ENCODE data around the gene LARGE1.

The LARGE1 gene

DNA sequence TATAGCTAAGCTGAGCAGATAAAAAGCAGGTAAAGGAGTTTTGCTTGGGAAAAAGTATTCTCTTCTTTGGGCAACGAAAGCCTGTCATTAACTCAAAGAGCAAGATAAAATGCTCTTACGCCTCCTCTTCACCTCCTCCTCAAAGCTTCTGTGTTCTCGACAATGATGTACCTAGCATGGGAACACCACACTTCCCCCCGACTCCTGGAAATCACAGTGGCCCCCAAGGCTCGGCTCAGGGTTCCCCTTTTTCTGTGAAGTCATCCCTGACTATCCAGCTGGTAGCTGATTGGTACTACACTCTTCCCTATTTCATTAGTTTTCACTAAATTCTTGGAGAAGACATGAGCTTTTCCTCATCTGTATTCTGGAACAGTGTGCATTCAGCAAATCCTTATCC, 336.1 kb downstream of the LARGE1 start:
- no peak for TF ChIP-seq EZH2 (IDR thresholded peaks at IDR 0.05; ENCODE audit: borderline replicate concordance, low read length)
- TF ChIP-seq, protein P1, sequence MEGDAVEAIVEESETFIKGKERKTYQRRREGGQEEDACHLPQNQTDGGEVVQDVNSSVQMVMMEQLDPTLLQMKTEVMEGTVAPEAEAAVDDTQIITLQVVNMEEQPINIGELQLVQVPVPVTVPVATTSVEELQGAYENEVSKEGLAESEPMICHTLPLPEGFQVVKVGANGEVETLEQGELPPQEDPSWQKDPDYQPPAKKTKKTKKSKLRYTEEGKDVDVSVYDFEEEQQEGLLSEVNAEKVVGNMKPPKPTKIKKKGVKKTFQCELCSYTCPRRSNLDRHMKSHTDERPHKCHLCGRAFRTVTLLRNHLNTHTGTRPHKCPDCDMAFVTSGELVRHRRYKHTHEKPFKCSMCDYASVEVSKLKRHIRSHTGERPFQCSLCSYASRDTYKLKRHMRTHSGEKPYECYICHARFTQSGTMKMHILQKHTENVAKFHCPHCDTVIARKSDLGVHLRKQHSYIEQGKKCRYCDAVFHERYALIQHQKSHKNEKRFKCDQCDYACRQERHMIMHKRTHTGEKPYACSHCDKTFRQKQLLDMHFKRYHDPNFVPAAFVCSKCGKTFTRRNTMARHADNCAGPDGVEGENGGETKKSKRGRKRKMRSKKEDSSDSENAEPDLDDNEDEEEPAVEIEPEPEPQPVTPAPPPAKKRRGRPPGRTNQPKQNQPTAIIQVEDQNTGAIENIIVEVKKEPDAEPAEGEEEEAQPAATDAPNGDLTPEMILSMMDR (IDR thresholded peaks at IDR 0.05; ENCODE audit: low read length) = no peak
- H3K9me3 ChIP-seq (ENCODE audit: low read length) = no peaks in the 10 kb centered on the region
- H3K4me2 ChIP-seq (ENCODE audit: low read length) = no peak overlapping the region
- peaks cover 3% of the 10 kb centered on the region for H3K4me1 ChIP-seq (ENCODE audit: insufficient read depth, low read length, severe bottlenecking)
- no peaks in the 10 kb centered on the region for H3K9me2 ChIP-seq (ENCODE audit: low read depth, low read length)
- H4K20me1 ChIP-seq (ENCODE audit: insufficient read depth, low read length) = no peaks in the 10 kb centered on the region
- H3F3A ChIP-seq (ENCODE audit: insufficient read depth, low read length) = no peaks in the 10 kb centered on the region
- H3K79me2 ChIP-seq (ENCODE audit: insufficient read depth, low read length) = no peaks in the 10 kb centered on the region
- no peak overlapping the region for H3K27ac ChIP-seq (ENCODE audit: low read depth, low read length, poor library complexity, severe bottlenecking)
- H3K36me3 ChIP-seq (ENCODE audit: insufficient read depth, low read length) = no peaks in the 10 kb centered on the region
- no peak overlapping the region for H2AFZ ChIP-seq (ENCODE audit: low read length)
- no peaks in the 10 kb centered on the region for H3K27me3 ChIP-seq (ENCODE audit: insufficient read depth, low read length)
- H3K4me3 ChIP-seq (ENCODE audit: low read depth, low read length, poor library complexity, severe bottlenecking) = no peak overlapping the region
- H3K9ac ChIP-seq (ENCODE audit: low read length) = no peak overlapping the region

DNA sequence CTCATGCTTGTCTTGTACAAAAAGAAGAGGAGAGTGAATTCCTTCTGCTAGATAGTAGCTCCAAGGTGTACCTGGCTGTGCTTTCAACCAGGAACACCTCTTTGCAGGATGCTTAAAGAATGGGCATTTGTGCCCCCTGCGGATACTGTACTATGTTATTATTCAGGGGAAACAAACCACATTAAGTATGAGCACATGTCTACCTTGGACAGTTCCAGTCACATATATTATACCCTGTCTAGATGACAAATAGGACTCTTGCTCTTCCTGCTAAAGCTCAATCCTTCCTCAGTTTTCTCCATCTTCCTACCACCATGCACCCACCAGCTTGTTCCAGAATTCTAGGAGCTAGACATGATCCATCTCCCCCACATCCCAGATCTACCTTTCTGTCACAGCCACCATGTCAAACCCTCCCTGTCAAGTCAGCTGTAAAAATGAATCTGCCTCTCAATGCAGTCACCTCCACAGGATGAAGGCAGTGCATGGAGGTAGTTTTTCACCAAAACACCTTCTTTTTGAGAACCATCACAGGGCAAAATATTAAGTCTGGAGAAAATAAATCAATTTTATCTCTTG, 337.4 kb downstream of the LARGE1 start:
- H3K9me3 ChIP-seq (ENCODE audit: low read length) = no peaks in the 10 kb centered on the region
- no peaks in the 10 kb centered on the region for H3K27me3 ChIP-seq (ENCODE audit: insufficient read depth, low read length)
- H3K9ac ChIP-seq (ENCODE audit: low read length) = no peak overlapping the region
- TF ChIP-seq, protein P1 (IDR thresholded peaks at IDR 0.05; ENCODE audit: low read length) = no peak
- TF ChIP-seq EZH2 (IDR thresholded peaks at IDR 0.05; ENCODE audit: borderline replicate concordance, low read length) = no peak
- H3K9me2 ChIP-seq (ENCODE audit: low read depth, low read length) = no peaks in the 10 kb centered on the region
- peaks cover 15% of the 10 kb centered on the region for H3K4me1 ChIP-seq (ENCODE audit: insufficient read depth, low read length, severe bottlenecking)
- no peak overlapping the region for H3K4me2 ChIP-seq (ENCODE audit: low read length)
- H3K4me3 ChIP-seq (ENCODE audit: low read depth, low read length, poor library complexity, severe bottlenecking) = no peak overlapping the region
- H2AFZ ChIP-seq (ENCODE audit: low read length) = no peak overlapping the region
- no peaks in the 10 kb centered on the region for H3K79me2 ChIP-seq (ENCODE audit: insufficient read depth, low read length)
- no peaks in the 10 kb centered on the region for H3F3A ChIP-seq (ENCODE audit: insufficient read depth, low read length)
- H3K36me3 ChIP-seq (ENCODE audit: insufficient read depth, low read length) = no peaks in the 10 kb centered on the region
- H3K27ac ChIP-seq (ENCODE audit: low read depth, low read length, poor library complexity, severe bottlenecking) = no peak overlapping the region
- H4K20me1 ChIP-seq (ENCODE audit: insufficient read depth, low read length) = no peaks in the 10 kb centered on the region

DNA sequence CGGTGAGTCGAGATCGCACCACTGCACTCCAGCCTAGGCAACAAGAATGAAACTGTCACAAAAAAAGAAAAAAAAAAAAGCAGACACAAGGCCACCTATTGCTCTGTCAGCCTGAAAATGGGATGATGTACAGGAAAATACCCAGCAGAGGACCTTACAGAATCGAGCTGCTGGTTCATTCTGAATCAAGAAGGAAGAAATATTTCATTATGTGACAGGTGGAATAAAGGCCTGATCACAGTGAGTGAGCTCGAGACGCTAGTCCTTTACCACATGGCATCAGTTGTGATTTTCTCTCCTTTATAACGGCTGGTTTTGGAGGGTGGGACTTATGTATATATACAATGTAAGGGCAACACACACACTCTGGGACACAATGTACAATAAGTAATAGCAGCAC, 340.0 kb downstream of the LARGE1 start:
- Histone ChIP-seq H3K27me3 (ENCODE audit: insufficient read depth, low read length) (no peaks in the 10 kb centered on the region), H3K4me2 (ENCODE audit: low read length) (no peak overlapping the region), H3K9me3 (ENCODE audit: low read length) (no peaks in the 10 kb centered on the region), H4K20me1 (ENCODE audit: insufficient read depth, low read length) (no peaks in the 10 kb centered on the region), H3K9ac (ENCODE audit: low read length) (no peak overlapping the region), H2AFZ (ENCODE audit: low read length) (no peak overlapping the region), H3K27ac (ENCODE audit: low read depth, low read length, poor library complexity, severe bottlenecking) (no peak overlapping the region), H3K79me2 (ENCODE audit: insufficient read depth, low read length) (no peaks in the 10 kb centered on the region), H3F3A (ENCODE audit: insufficient read depth, low read length) (no peaks in the 10 kb centered on the region), H3K4me1 (ENCODE audit: insufficient read depth, low read length, severe bottlenecking) (peaks cover 41% of the 10 kb centered on the region), H3K9me2 (ENCODE audit: low read depth, low read length) (no peaks in the 10 kb centered on the region), H3K4me3 (ENCODE audit: low read depth, low read length, poor library complexity, severe bottlenecking) (no peak overlapping the region), H3K36me3 (ENCODE audit: insufficient read depth, low read length) (no peaks in the 10 kb centered on the region)
- TF ChIP-seq, protein P1 (IDR thresholded peaks at IDR 0.05; ENCODE audit: low read length) = no peak
- no peak for TF ChIP-seq EZH2 (IDR thresholded peaks at IDR 0.05; ENCODE audit: borderline replicate concordance, low read length)
